Omental fat pad (tissue), 4 donors: ENCODE measurements around the gene DPEP3. TPM values are rescaled to one million over a fixed set of nuclear protein-coding genes. Genes with fewer than 3 reads are reported as not detected.
"Not testable (repeated sequence)": the region's sequence is repeated elsewhere in the genome, so short reads cannot be mapped to it uniquely, and the experiment has no call there.

Experiments used
- ATAC-seq: fragments of 150-250 bp; one replicate; pipeline ENCODE4 v1.9.1; 2016; ENCODE audit warnings: mild to moderate bottlenecking, moderate library complexity; ENCODE audit not compliant: low FRiP score
- DNase-seq: peaks from one replicate; pipeline ENCODE4 v3.0.0-alpha.2; 2019; ENCODE audit warnings: low spot score
- CTCF ChIP-seq, 3 donors: fragments of 450-650 bp; IDR thresholded peaks; one replicate each; pipeline ENCODE4 v1.5.1; 2016 to 2017; ENCODE audit warnings: antibody characterized with exemption in 3 of 3, mild to moderate bottlenecking in 3 of 3, moderate library complexity in 2 of 3
- total RNA-seq, 4 donors: library from RNA; depleted of rRNA; stranded (reverse); fragments of >200 nt; gene quantifications; one replicate each; pipeline ENCODE4 v1.1.0, GENCODE V29; 2016

Gene DPEP3
- total RNA-seq, 4 donors from 2014 or later = 0.24 to 0.63 TPM; not detected in 2

GRCh38 chr16:68015681-68016080 lies 35.4 kb upstream of the DPEP3 start, which contains the start of gene DPEP2NB:
Gene DPEP2NB (minus strand): TSS chr16:68015911. CDS start chr16:68015770, 141 bp downstream.
- DNase-seq = no peak
- no peak for TF ChIP-seq CTCF (IDR thresholded peaks at IDR 0.05)
- ATAC-seq = no peak

GRCh38 chr16:68013440-68013839 lies 33.1 kb upstream of the DPEP3 start:
- no peak for DNase-seq
- no peak for TF ChIP-seq CTCF (IDR thresholded peaks at IDR 0.05)
- no peak for ATAC-seq

- not testable (repeated sequence) for ATAC-seq, DNase-seq
These were observed 29.6 kb upstream of the DPEP3 start for GRCh38 chr16:68009872-68010271.

GRCh38 chr16:68009157-68009735 lies 28.9 kb upstream of the DPEP3 start:
- TF ChIP-seq CTCF (IDR thresholded peaks at IDR 0.05) = no peak
- no peak for DNase-seq
- ATAC-seq = no peak

GRCh38 chr16:68005786-68006286 lies 25.5 kb upstream of the DPEP3 start:
- no peak for DNase-seq
- ATAC-seq = no peak
- TF ChIP-seq CTCF (IDR thresholded peaks at IDR 0.05) = no peak

- no peak for DNase-seq
- no peak for TF ChIP-seq CTCF (IDR thresholded peaks at IDR 0.05)
- ATAC-seq = no peak
These were observed 24.9 kb upstream of the DPEP3 start for GRCh38 chr16:68005211-68005610.

- DNase-seq = no peak
- ATAC-seq = no peak
- TF ChIP-seq CTCF (IDR thresholded peaks at IDR 0.05) = no peak
These were observed 22.7 kb upstream of the DPEP3 start for GRCh38 chr16:68003031-68003430.
